Caco-2 (cell line): Measurements from ENCODE around the gene BDKRB2. TPM values are rescaled to one million over a fixed set of nuclear protein-coding genes. Genes with fewer than 3 reads are reported as not detected.

Source experiments
- BruUV-seq: library from RNA; stranded (reverse); fragments of 400-500 nt; replicated peaks from 2 replicates; lab custom pipeline; 2021; lab: Mats Ljungman, UMichigan
- CTCF ChIA-PET: fragments of 300-600 bp; sonication (Branson Sonifier 250); formaldehyde crosslinking; loops from one replicate; lab custom pipeline; 2022; ENCODE audit warnings: antibody characterized with exemption; lab: Charles Lee
- POLR2A ChIA-PET: fragments of 300-600 bp; sonication (Branson Sonifier 250); formaldehyde crosslinking; loops from one replicate; lab custom pipeline; 2022; ENCODE audit warnings: antibody characterized with exemption; lab: Charles Lee
- DNase-seq, 2 experiments: peaks; one replicate each; pipeline versions ENCODE4 v3.0.0 to v3.0.0-alpha.2; 2020 to 2022
- H3K27me3 ChIP-seq: replicated peaks from 2 replicates; pipeline ENCODE4 v1.6.0; 2011; ENCODE audit warnings: low read length; ENCODE audit not compliant: control insufficient read depth, insufficient read depth
- H3K36me3 ChIP-seq: 2 replicates; pipeline ENCODE4 v1.5.1; 2011; ENCODE audit warnings: low read length; ENCODE audit not compliant: control insufficient read depth, insufficient read depth
- H3K4me1 ChIP-seq: fragments of 250-450 bp; sonication (Bioruptor Pico); 2 replicates; pipeline ENCODE4 v1.5.1; 2020; ENCODE audit warnings: mild to moderate bottlenecking
- H3K4me3 ChIP-seq: 2 replicates; pipeline ENCODE4 v1.5.1; 2011; ENCODE audit warnings: low read depth, mild to moderate bottlenecking, control low read depth, low read length
- H3K9me3 ChIP-seq: fragments of 250-450 bp; sonication (Bioruptor Pico); 2 replicates; pipeline ENCODE4 v1.5.1; 2020; ENCODE audit warnings: mild to moderate bottlenecking, moderate library complexity
- H3K27ac Mint-ChIP-seq: one replicate; pipeline ENCODE4 v1.8.0; 2022; ENCODE audit warnings: mixed read lengths; ENCODE audit not compliant: unreplicated experiment
- H3K27me3 Mint-ChIP-seq: one replicate; pipeline ENCODE4 v1.8.0; 2022; ENCODE audit warnings: mixed read lengths; ENCODE audit not compliant: insufficient read depth, unreplicated experiment
- H3K36me3 Mint-ChIP-seq: one replicate; pipeline ENCODE4 v1.8.0; 2022; ENCODE audit warnings: mild to moderate bottlenecking, mixed read lengths; ENCODE audit not compliant: insufficient read depth, unreplicated experiment
- H3K4me1 Mint-ChIP-seq: one replicate; pipeline ENCODE4 v1.8.0; 2022; ENCODE audit warnings: low read depth, mixed read lengths; ENCODE audit not compliant: unreplicated experiment
- H3K4me3 Mint-ChIP-seq: one replicate; pipeline ENCODE4 v1.8.0; 2022; ENCODE audit warnings: mild to moderate bottlenecking, moderate library complexity, mixed read lengths; ENCODE audit not compliant: unreplicated experiment
- H3K9me3 Mint-ChIP-seq: one replicate; pipeline ENCODE4 v1.8.0; 2022; ENCODE audit warnings: mixed read lengths; ENCODE audit not compliant: unreplicated experiment
- CTCF ChIP-seq, 2 experiments: fragments of 200-600 bp in 1 of 2; IDR thresholded peaks; 1 replicate in 1 of 2; 2 replicates in 1 of 2; pipeline versions ENCODE4 v1.5.1 to v1.8.0; 2011 to 2022; ENCODE audit warnings: antibody characterized with exemption in 1 of 2, control low read depth in 1 of 2, inconsistent platforms in 1 of 2, low read depth in 1 of 2, low read length in 1 of 2, mild to moderate bottlenecking in 1 of 2, moderate library complexity in 1 of 2; ENCODE audit not compliant: insufficient read depth in 1 of 2, severe bottlenecking in 1 of 2, unreplicated experiment in 1 of 2
- intact Hi-C: fragments of 100-400 bp; cut with micrococcal nuclease; formaldehyde crosslinking; loops from one replicate; pipeline ENCODE4 v1.10.0; 2022; ENCODE audit not compliant: unreplicated experiment
- total RNA-seq: library from RNA; stranded (reverse); gene quantifications from 2 replicates; pipeline ENCODE4 v1.2.3, GENCODE V29; 2022

BDKRB2 gene
- total RNA-seq, 1 experiment from 2014 or later = 2.0 TPM

- no peak overlapping the region for H3K4me3 Mint-ChIP-seq
- H3K36me3 Mint-ChIP-seq = no peaks in the 10 kb centered on the region
- POLR2A ChIA-PET = no interaction called here
- TF ChIP-seq CTCF (IDR thresholded peaks at IDR 0.05; ENCODE audit: insufficient read depth in 1 of 2, low read depth in 1 of 2, low read length in 1 of 2, severe bottlenecking in 1 of 2, unreplicated experiment in 1 of 2) = no peak
- CTCF ChIA-PET = no interaction called here
- BruUV-seq = no TSS peak
- DNase-seq = no peak
- Histone ChIP-seq H3K4me1 (peaks cover 10% of the 10 kb centered on the region), H3K9me3 (no peaks in the 10 kb centered on the region), H3K36me3 (no peaks in the 10 kb centered on the region), H3K4me3 (no peak overlapping the region), H3K27me3 (no peaks in the 10 kb centered on the region)
- no peaks in the 10 kb centered on the region for H3K4me1 Mint-ChIP-seq
- intact Hi-C loops = no loop called here
- H3K27me3 Mint-ChIP-seq = no peaks in the 10 kb centered on the region
- peaks cover 12% of the 10 kb centered on the region for H3K9me3 Mint-ChIP-seq
- H3K27ac Mint-ChIP-seq = no peak overlapping the region
These were observed 4.1 kb downstream of the BDKRB2 start for GRCh38 chr14:96208739-96209138.

GRCh38 chr14:96212140-96212539, 7.5 kb downstream of the BDKRB2 start:
- TF ChIP-seq CTCF (IDR thresholded peaks at IDR 0.05; ENCODE audit: insufficient read depth in 1 of 2, low read depth in 1 of 2, low read length in 1 of 2, severe bottlenecking in 1 of 2, unreplicated experiment in 1 of 2) = no peak
- no TSS peak for BruUV-seq
- no peak overlapping the region for H3K4me3 Mint-ChIP-seq
- no peaks in the 10 kb centered on the region for H3K4me1 Mint-ChIP-seq
- intact Hi-C loops = no loop called here
- DNase-seq = no peak
- no peaks in the 10 kb centered on the region for H3K27me3 Mint-ChIP-seq
- peaks cover 12% of the 10 kb centered on the region for H3K9me3 Mint-ChIP-seq
- Histone ChIP-seq H3K9me3 (no peaks in the 10 kb centered on the region), H3K36me3 (no peaks in the 10 kb centered on the region), H3K27me3 (no peaks in the 10 kb centered on the region), H3K4me3 (no peak overlapping the region), H3K4me1 (no peaks in the 10 kb centered on the region)
- ChIA-PET CTCF (no interaction called here), POLR2A (no interaction called here)
- H3K27ac Mint-ChIP-seq = no peak overlapping the region
- H3K36me3 Mint-ChIP-seq = no peaks in the 10 kb centered on the region

GRCh38 chr14:96212896-96213295, 8.3 kb downstream of the BDKRB2 start:
- no peaks in the 10 kb centered on the region for H3K27me3 Mint-ChIP-seq
- CTCF ChIA-PET = no interaction called here
- no peaks in the 10 kb centered on the region for H3K36me3 Mint-ChIP-seq
- H3K4me1 Mint-ChIP-seq = no peaks in the 10 kb centered on the region
- no peak overlapping the region for H3K4me3 ChIP-seq
- BruUV-seq = no TSS peak
- no peaks in the 10 kb centered on the region for H3K36me3 ChIP-seq
- TF ChIP-seq CTCF (IDR thresholded peaks at IDR 0.05; ENCODE audit: insufficient read depth in 1 of 2, low read depth in 1 of 2, low read length in 1 of 2, severe bottlenecking in 1 of 2, unreplicated experiment in 1 of 2) = no peak
- H3K27me3 ChIP-seq = no peaks in the 10 kb centered on the region
- H3K4me1 ChIP-seq = no peaks in the 10 kb centered on the region
- H3K9me3 ChIP-seq = no peaks in the 10 kb centered on the region
- H3K27ac Mint-ChIP-seq = no peak overlapping the region
- intact Hi-C loops = no loop called here
- no peak for DNase-seq
- H3K9me3 Mint-ChIP-seq = peaks cover 12% of the 10 kb centered on the region
- POLR2A ChIA-PET = no interaction called here
- H3K4me3 Mint-ChIP-seq = no peak overlapping the region
